ENCODE data around the gene RPS19. TPM values are rescaled to one million over a fixed set of nuclear protein-coding genes. Genes with fewer than 3 reads are reported as not detected.

Gene RPS19
- total and polyA plus RNA-seq, 4 donors, result 275 to 655 (median 476) TPM

DNA sequence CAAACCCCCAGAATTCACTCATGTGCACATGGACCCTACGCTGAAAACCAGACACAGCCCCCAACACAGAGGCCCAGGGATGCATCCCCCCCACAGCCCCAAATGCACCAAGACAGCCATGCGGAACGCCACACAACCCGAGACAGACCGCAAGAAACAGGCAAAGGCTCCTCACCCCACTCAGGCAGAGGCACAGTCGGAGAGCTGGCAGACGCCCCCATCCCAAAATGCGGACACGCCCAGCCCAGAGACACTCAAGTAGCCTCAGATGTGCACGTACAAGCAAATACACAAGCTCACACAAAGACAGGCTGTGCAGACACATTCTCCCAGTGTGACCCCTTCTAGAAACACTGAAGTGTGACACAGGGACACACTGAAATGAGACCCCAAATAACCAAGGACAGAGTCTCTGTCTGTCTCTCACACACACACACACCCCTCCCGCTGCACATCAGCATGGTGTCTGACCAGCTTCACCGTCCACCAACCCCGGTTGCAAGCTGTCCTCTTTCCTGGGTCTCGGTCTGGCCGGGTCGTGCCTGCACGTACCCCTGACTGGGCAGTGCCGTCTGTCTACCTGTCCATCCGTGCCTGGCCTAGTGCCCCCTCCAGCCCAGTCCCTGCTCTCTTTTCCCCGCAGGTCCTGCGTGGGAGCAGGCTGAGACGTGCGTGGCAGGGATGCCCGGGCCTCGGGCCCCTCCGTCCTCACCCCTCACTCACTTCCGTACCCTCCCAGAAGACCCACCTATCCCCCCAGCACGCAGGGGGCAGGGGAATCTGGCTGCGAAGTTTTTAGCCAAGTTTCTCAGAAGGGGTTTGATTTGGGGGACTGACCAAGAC is 52.1 kb downstream of the RPS19 start:
- H3K36me3 ChIP-seq (ENCODE audit: control insufficient read depth in 4 of 4, insufficient read depth in 3 of 4, low read depth in 1 of 4, low read length in 3 of 4), result no peaks in the 10 kb centered on the region
- H3K9ac ChIP-seq (ENCODE audit: low read depth in 1 of 2, low read length in 2 of 2), result no peak overlapping the region
- no peak for DNase-seq (ENCODE audit: low spot score)
- H3K4me3 ChIP-seq (ENCODE audit: low read depth in 1 of 3, low read length in 3 of 3), result no peak overlapping the region
- peaks cover 0 to 3% (median 1%) of the 10 kb centered on the region in 4 donors for H3K4me1 ChIP-seq (ENCODE audit: control insufficient read depth in 4 of 4, insufficient read depth in 4 of 4, low read length in 3 of 4)
- TF ChIP-seq JUND (IDR thresholded peaks at IDR 0.05), result no peak
- no peak for TF ChIP-seq RXRA (IDR thresholded peaks at IDR 0.05)
- TF ChIP-seq, protein P1, sequence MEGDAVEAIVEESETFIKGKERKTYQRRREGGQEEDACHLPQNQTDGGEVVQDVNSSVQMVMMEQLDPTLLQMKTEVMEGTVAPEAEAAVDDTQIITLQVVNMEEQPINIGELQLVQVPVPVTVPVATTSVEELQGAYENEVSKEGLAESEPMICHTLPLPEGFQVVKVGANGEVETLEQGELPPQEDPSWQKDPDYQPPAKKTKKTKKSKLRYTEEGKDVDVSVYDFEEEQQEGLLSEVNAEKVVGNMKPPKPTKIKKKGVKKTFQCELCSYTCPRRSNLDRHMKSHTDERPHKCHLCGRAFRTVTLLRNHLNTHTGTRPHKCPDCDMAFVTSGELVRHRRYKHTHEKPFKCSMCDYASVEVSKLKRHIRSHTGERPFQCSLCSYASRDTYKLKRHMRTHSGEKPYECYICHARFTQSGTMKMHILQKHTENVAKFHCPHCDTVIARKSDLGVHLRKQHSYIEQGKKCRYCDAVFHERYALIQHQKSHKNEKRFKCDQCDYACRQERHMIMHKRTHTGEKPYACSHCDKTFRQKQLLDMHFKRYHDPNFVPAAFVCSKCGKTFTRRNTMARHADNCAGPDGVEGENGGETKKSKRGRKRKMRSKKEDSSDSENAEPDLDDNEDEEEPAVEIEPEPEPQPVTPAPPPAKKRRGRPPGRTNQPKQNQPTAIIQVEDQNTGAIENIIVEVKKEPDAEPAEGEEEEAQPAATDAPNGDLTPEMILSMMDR (IDR thresholded peaks at IDR 0.05; ENCODE audit: low read depth, low read length, missing input control), result no peak
- no peak for TF ChIP-seq HNF4A (conservative IDR thresholded peaks at IDR 0.05)
- TF ChIP-seq, protein P2, sequence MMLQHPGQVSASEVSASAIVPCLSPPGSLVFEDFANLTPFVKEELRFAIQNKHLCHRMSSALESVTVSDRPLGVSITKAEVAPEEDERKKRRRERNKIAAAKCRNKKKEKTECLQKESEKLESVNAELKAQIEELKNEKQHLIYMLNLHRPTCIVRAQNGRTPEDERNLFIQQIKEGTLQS (IDR thresholded peaks at IDR 0.05), result no peak
- TF ChIP-seq SP1 (IDR thresholded peaks at IDR 0.05), result no peak
- no peak for TF ChIP-seq YY1 (IDR thresholded peaks at IDR 0.05)
- no peak for TF ChIP-seq GABPA (IDR thresholded peaks at IDR 0.05 in 1 of 2, conservative IDR thresholded peaks at IDR 0.05 in 1 of 2)
- 13% methylated on average over 29 of the region's 29 CpGs for WGBS
- no peak overlapping the region for H3K27ac ChIP-seq (ENCODE audit: low read depth in 1 of 2, low read length in 2 of 2)
- peaks cover 4 to 13% (median 8%) of the 10 kb centered on the region in 4 donors for H3K27me3 ChIP-seq (ENCODE audit: control insufficient read depth in 4 of 4, insufficient read depth in 4 of 4, low read length in 3 of 4)
- peaks cover 0 to 2% (median 0%) of the 10 kb centered on the region in 4 donors for H3K9me3 ChIP-seq (ENCODE audit: control insufficient read depth in 4 of 4, low read length in 3 of 4)

DNA sequence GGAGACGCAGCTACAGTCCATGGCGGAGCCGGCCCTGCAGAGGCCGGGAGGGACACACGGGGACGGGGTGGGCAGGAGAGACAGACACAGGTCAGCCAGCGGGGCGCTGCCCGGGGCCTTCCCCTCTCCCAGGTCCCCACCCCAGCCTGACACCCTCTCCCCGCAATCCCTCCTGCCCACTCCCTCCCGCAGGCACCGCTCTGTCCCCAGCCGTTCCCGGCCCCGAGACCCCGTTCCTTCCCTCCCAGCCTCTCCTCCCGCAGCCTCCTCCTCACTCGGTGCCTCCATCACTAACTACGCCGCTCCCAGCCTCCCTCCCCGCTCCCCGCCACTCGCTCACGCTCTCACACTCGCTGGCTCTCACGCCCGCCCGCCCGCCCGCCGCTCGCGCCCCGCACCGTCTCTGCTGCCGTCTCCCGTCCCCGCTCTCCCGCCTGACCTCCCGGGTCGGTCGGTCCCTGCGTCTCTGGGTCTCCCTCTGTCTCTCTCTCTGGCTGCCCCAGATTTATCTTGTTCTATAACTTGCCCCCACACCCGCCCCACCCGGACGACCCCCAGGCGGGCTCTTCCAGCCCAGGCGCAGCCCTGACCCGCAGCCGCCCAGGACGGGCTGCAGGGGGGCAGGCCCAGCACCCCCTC is 53.0 kb downstream of the RPS19 start:
- Histone ChIP-seq H3K9me3 (ENCODE audit: control insufficient read depth in 4 of 4, low read length in 3 of 4) (peaks cover 0 to 2% (median 0%) of the 10 kb centered on the region in 4 donors), H3K27me3 (ENCODE audit: control insufficient read depth in 4 of 4, insufficient read depth in 4 of 4, low read length in 3 of 4) (peaks cover 4 to 13% (median 9%) of the 10 kb centered on the region in 4 donors), H3K9ac (ENCODE audit: low read depth in 1 of 2, low read length in 2 of 2) (no peak overlapping the region), H3K4me3 (ENCODE audit: low read depth in 1 of 3, low read length in 3 of 3) (no peak overlapping the region), H3K36me3 (ENCODE audit: control insufficient read depth in 4 of 4, insufficient read depth in 3 of 4, low read depth in 1 of 4, low read length in 3 of 4) (no peaks in the 10 kb centered on the region), H3K4me1 (ENCODE audit: control insufficient read depth in 4 of 4, insufficient read depth in 4 of 4, low read length in 3 of 4) (peaks cover 0 to 3% (median 1%) of the 10 kb centered on the region in 4 donors), H3K27ac (ENCODE audit: low read depth in 1 of 2, low read length in 2 of 2) (no peak overlapping the region)
- 3% methylated on average over 51 of the region's 51 CpGs for WGBS
- TF ChIP-seq YY1 (IDR thresholded peaks at IDR 0.05) (no peak), RAD21 (IDR thresholded peaks at IDR 0.05) (no peak), TAF1 (conservative IDR thresholded peaks at IDR 0.05) (no peak)
- TF ChIP-seq, protein P3, sequence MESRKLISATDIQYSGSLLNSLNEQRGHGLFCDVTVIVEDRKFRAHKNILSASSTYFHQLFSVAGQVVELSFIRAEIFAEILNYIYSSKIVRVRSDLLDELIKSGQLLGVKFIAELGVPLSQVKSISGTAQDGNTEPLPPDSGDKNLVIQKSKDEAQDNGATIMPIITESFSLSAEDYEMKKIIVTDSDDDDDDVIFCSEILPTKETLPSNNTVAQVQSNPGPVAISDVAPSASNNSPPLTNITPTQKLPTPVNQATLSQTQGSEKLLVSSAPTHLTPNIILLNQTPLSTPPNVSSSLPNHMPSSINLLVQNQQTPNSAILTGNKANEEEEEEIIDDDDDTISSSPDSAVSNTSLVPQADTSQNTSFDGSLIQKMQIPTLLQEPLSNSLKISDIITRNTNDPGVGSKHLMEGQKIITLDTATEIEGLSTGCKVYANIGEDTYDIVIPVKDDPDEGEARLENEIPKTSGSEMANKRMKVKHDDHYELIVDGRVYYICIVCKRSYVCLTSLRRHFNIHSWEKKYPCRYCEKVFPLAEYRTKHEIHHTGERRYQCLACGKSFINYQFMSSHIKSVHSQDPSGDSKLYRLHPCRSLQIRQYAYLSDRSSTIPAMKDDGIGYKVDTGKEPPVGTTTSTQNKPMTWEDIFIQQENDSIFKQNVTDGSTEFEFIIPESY (IDR thresholded peaks at IDR 0.05), result no peak
- TF ChIP-seq, protein P2 (IDR thresholded peaks at IDR 0.05), result no peak
- TF ChIP-seq, protein P4, sequence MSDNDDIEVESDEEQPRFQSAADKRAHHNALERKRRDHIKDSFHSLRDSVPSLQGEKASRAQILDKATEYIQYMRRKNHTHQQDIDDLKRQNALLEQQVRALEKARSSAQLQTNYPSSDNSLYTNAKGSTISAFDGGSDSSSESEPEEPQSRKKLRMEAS (IDR thresholded peaks at IDR 0.05), result no peak
- no peak for DNase-seq (ENCODE audit: low spot score)
